ENCODE results near the gene SLCO2B1.

GRCh38 chr11:75242722-75243600 is 92.1 kb downstream of the SLCO2B1 start:
- TF ChIP-seq MAX (IDR thresholded peaks at IDR 0.05) (no peak), CTCF (IDR thresholded peaks at IDR 0.05; ENCODE audit: low read depth, low read length, missing input control) (no peak), YY1 (IDR thresholded peaks at IDR 0.05) (no peak), FOXA1 (IDR thresholded peaks at IDR 0.05) (no peak), ATF3 (IDR thresholded peaks at IDR 0.05) (no peak), RAD21 (IDR thresholded peaks at IDR 0.05) (no peak), RXRA (IDR thresholded peaks at IDR 0.05) (no peak), REST (IDR thresholded peaks at IDR 0.05) (no peak), JUND (IDR thresholded peaks at IDR 0.05) (no peak), GABPA (IDR thresholded peaks at IDR 0.05 in 1 of 2, conservative IDR thresholded peaks at IDR 0.05 in 1 of 2) (no peak)

All from liver (tissue), 3 donors.